Spinal cord (tissue), 10 donors: Measurements from ENCODE around the gene PDXDC1. TPM values are rescaled to one million over a fixed set of nuclear protein-coding genes. Genes with fewer than 3 reads are reported as not detected.
A peak's percentile ranks its signal among the peaks of the same experiment; 100 is the strongest.
"Not testable (repeated sequence)": the region's sequence is repeated elsewhere in the genome, so short reads cannot be mapped to it uniquely, and the experiment has no call there.

Experiments
- DNase-seq, 6 donors: peaks; one replicate each; pipeline versions ENCODE4 v3.0.0 to v3.0.0-alpha.2; 2013 to 2015; ENCODE audit warnings: low spot score in 6 of 6, low read depth in 4 of 6
- H3K27ac ChIP-seq: one replicate; pipeline ENCODE4 v1.5.1; 2013; ENCODE audit warnings: low read depth, low read length, control low read depth
- H3K27me3 ChIP-seq: one replicate; pipeline ENCODE4 v1.6.1; 2013; ENCODE audit warnings: low read length; ENCODE audit not compliant: control insufficient read depth, insufficient read depth
- H3K36me3 ChIP-seq: one replicate; pipeline ENCODE4 v1.6.1; 2013; ENCODE audit warnings: low read length; ENCODE audit not compliant: control insufficient read depth, insufficient read depth
- H3K4me1 ChIP-seq: one replicate; pipeline ENCODE4 v1.6.1; 2013; ENCODE audit warnings: low read length; ENCODE audit not compliant: control insufficient read depth, insufficient read depth
- H3K4me3 ChIP-seq: one replicate; pipeline ENCODE4 v1.5.1; 2013; ENCODE audit warnings: low read depth, low read length, control low read depth
- H3K9me3 ChIP-seq: one replicate; pipeline ENCODE4 v1.6.1; 2013; ENCODE audit warnings: low read length; ENCODE audit not compliant: control insufficient read depth, insufficient read depth
- whole genome bisulfite sequencing: methylation state at CpG from one replicate; pipeline ENCODE4 v1.1.5; 2013; ENCODE audit warnings: missing lambda C conversion rate; ENCODE audit not compliant: insufficient coverage; 5-methylcytosine and 5-hydroxymethylcytosine counted together
- polyA plus RNA-seq, 2 donors: library from polyadenylated mRNA; unstranded; fragments of 120-200 nt; gene quantifications; one replicate each; pipeline ENCODE4 v1.2.1, GENCODE V29; 2013; ENCODE audit not compliant: insufficient read length in 2 of 2
- total RNA-seq, 2 donors: library from RNA; depleted of rRNA in 1 of 2; stranded (reverse); fragments of 120-200 nt in 1 of 2; fragments of >200 nt in 1 of 2; gene quantifications; one replicate each; pipeline versions ENCODE4 v1.2.3 to v1.2.4, GENCODE V29; 2013 to 2014
- donor health status: healthy.

Gene PDXDC1
- total and polyA plus RNA-seq, 4 donors = 52.3 to 82.9 (median 57.8) TPM

DNA sequence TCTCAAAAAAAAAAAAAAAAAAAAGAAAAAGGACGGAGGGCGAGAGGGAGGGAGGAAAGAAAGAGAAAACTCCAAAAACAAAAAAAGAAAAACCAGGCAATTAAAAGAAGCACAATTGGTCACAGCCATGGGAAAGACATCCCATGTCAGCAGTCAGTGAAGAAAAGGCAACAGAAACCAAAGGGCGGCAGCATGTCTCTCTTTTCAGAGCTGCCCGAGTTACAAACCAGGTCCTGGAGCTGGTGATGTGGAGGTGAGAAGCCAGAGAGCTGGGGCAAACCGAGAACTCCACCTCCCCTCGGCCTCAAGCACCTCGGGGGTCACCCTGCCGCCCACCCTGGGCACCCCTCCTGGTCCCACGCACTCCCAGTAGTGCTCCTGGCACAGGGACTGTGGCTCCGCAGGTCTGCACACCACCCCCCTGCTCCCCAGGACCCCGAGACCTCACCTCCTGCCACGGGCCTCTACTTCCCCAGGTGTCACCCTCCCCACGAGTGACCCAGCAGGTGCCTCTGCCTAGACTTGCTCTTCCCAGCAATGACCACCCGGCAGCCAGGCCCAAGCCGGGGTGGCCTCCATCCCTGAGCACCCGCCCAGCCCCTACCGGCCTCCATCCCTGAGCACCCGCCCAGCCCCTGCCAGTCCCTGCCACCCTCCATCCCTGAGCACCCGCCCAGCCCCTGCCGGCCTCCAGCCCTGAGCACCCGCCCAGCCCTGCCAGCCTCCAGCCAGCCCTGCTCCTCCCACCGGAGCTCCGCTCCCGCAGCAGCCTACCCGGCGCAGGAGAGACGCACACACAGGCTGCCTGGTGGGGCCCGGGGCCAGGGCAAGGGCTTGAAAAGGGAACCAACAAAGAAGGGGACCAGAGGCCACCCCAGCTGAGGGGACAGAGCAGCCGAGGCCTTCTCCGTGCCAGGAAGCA, 165.9 kb downstream of the PDXDC1 start:
- peaks cover 44% of the 10 kb centered on the region for H3K4me1 ChIP-seq
- WGBS = 61% methylated on average over 26 of the region's 30 CpGs
- H3K4me3 ChIP-seq, H3K27ac ChIP-seq, H3K9me3 ChIP-seq, H3K27me3 ChIP-seq: not testable (repeated sequence)
- DNase-seq = peak in 1 of 6 donors; percentile 13
- peaks cover 34% of the 10 kb centered on the region for H3K36me3 ChIP-seq

DNA sequence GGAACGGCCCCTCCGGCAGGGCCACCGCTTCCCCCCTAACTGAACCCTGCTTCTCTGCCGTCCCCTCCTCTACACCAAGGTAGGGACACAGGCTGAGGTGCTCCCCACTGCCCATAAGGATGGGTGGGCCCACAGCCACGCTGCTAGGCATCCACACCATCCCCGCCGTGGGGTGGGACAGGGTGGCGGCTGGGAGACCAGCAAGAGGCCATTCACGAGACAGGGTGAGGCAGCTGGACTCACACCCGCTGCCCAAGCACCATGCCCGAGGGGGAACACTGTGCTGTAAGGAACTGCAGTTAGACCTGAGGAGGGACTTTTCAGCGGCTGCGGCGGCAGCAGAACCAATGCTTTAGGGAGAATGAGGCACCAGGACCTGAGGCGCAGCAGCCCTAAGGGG, 166.8 kb downstream of the PDXDC1 start:
- Histone ChIP-seq H3K36me3 (peaks cover 29% of the 10 kb centered on the region), H3K27ac (no peak overlapping the region), H3K4me1 (peaks cover 52% of the 10 kb centered on the region), H3K27me3 (no peaks in the 10 kb centered on the region), H3K4me3 (no peak overlapping the region), H3K9me3 (no peaks in the 10 kb centered on the region)
- DNase-seq = no peak
- 83% methylated on average over 10 of the region's 15 CpGs for WGBS

DNA sequence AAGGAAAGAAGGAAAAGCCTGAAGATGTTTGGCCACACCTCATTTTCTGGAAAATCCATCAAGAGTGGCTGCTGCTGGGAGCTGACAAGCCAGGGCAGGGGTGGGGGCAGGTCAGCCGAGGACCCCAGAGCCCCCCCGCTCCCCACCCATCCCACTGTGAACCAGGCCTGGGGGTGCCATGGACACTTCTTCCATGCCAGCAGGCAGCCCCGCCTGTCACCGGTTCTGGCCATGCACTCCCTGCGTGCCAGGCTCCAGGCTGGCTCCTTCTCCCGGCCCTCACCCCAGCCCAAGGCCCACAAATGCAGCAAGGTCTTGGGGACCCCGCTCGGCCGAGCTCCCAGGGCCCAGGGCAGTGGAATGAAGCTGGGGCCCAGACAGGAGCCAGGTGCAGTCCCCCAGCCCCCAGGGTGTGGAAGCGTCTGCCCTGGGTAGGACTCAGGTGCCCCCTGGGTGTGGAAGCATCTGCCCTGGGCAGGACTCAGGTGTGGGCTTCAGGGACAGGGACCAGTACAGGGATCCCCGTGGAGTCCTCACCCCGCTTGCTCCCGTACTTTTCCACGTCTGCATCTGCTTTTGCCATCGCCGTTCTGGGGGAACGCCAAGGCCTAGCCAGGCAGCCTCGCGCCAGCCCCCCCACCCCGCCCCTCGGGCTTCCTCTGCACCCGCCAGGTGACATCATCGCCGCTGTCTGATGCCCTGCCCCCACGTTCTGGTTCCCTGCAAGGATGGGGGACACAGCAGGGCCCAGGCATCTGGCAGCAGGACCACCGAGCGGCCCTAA, 167.5 kb downstream of the PDXDC1 start:
- peaks cover 57% of the 10 kb centered on the region for H3K4me1 ChIP-seq
- not testable (repeated sequence) for H3K27me3 ChIP-seq

DNA sequence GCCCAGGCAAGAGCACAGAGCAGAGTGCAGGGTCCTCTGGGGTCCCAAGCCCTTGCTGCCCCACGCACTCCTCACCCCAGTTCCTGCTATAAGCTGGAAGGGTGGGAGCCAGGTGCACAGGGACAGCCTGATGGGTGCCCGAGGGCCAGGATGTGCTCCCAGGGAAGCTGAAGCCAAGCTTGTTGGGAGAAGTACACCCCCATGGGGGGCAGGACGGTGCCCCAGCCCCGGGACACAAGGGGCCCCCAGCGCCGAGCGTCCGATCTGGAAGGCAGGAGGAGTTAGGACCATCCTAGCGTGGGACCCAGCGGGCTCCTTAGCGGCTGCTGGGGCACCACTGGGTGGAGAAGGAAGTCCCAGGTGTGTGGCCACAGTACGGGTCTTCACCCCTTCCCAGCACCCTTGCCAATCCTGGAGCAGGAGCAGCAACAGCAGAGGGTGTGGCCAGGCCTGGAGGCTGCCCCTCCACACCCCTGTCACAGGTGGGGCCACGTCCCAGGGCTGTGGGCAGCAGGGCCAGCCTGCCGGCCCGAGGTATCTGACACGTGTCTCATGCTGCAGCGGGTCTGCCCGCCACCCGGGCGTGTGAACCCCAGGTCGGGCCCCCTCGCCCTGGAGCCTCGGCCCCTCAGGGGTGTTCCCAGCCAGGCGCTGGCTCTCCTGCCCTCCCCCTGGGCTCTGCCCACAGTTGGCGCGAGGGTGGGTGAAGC, 168.2 kb downstream of the PDXDC1 start:
- H3K4me3 ChIP-seq, DNase-seq, H3K9me3 ChIP-seq, H3K27ac ChIP-seq, H3K27me3 ChIP-seq: not testable (repeated sequence)
- WGBS = 89% methylated on average over 1 of the region's 26 CpGs
- peaks cover 29% of the 10 kb centered on the region for H3K36me3 ChIP-seq
- H3K4me1 ChIP-seq = peaks cover 59% of the 10 kb centered on the region

More for the DNA sequence above, 167.5 kb downstream of the PDXDC1 start:
- H3K36me3 ChIP-seq = peaks cover 29% of the 10 kb centered on the region
- WGBS = 71% methylated on average over 7 of the region's 27 CpGs
- not testable (repeated sequence) for H3K9me3 ChIP-seq, DNase-seq, H3K4me3 ChIP-seq, H3K27ac ChIP-seq

DNA sequence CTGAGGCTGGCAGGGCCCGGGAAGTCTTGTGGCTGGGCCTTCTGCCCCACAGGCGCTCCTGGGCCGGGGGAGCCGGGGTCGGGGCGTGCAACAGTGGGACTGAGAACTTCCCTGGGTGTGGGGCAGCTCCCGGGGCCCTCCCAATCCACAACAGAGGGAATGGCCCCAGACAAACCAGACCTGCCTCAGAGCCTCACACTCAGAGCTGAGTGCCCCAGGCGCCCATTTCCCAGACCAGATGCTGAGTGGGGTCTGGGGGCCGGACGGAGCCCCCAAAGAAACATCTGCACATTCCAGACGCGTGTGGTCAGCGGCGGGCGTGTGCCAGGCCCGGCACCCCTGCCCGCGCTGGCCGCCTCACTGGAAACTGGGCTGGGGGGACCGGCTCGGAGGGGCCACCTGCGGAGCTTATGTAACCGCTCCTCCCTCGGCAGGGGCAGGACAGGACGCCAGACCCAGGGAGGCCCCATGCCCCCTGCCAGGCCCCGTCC, 168.8 kb downstream of the PDXDC1 start:
- Histone ChIP-seq H3K27ac (peak overlapping the region; percentile 47), H3K4me1 (peaks cover 59% of the 10 kb centered on the region), H3K36me3 (peaks cover 29% of the 10 kb centered on the region)
- DNase-seq, H3K27me3 ChIP-seq, H3K4me3 ChIP-seq, H3K9me3 ChIP-seq: not testable (repeated sequence)
- 67% methylated on average over 18 of the region's 26 CpGs for WGBS

DNA sequence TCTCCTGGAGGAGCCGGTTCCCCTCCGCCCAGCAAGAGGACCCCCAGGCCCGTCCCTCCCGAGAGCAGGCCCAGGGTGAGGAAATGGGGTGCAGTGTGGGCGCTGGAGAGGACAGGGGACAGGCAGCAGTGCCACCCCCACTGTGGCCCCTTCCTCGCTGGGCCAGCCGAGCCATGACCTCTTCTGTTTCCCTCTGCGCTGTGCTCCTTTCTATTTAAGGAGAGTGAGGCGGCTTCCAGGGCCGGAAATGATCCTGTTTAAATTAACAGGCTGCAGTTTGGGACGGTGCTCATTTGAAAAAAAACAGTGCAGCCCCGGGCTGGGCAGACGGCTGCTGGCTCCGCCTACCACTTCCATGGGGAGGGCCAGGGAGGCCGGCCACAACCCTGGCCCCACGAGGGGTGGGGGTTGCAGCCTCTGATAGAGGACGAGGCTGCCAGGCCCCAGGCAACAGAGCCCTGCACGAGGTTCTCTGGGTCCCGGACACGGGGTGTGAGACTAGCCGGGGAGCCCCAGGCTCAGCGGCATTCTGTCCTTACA, 169.3 kb downstream of the PDXDC1 start:
- 8% methylated on average over 17 of the region's 22 CpGs for WGBS
- not testable (repeated sequence) for H3K4me3 ChIP-seq, H3K27me3 ChIP-seq, H3K9me3 ChIP-seq
- Histone ChIP-seq H3K27ac (peak overlapping the region; percentile 47), H3K4me1 (peaks cover 59% of the 10 kb centered on the region), H3K36me3 (peaks cover 29% of the 10 kb centered on the region)
- DNase-seq = peak in 1 of 6 donors; percentile 17

DNA sequence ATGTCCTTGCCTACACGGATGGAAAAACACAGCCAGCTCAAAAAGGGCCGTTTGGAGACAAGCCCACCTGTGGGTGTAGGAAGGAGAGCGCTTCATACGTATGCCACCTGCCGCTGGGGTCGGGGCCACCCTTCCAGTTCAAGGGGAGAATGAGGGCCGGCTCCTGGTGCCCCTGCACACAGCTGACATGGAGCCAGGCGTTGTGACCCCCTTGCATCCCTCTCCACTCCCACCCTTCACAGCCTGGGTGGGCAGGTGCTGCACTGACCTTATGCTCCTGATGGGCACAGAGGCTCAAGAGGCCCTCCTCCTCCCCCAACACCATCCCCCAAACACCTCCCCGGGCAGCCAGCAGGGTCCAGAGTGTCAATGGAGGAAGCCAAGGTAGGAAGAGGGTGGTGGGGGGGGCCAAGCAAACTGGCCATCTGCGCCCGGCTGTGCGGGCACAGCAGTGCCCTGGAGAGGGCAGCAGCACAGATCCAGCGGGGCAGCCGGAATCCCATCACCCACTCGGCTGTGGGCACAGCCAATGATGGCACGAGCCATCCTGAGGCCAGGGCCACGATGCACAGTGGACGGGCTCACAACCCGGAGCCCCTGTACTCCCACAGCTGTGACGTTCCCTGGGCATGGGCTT, 170.1 kb downstream of the PDXDC1 start:
- DNase-seq = peak in 1 of 6 donors; percentile 3
- peak overlapping the region; percentile 25 for H3K27ac ChIP-seq
- WGBS = 55% methylated on average over 12 of the region's 20 CpGs
- H3K9me3 ChIP-seq, H3K4me3 ChIP-seq, H3K27me3 ChIP-seq: not testable (repeated sequence)
- peaks cover 59% of the 10 kb centered on the region for H3K4me1 ChIP-seq
- H3K36me3 ChIP-seq = peaks cover 29% of the 10 kb centered on the region

DNA sequence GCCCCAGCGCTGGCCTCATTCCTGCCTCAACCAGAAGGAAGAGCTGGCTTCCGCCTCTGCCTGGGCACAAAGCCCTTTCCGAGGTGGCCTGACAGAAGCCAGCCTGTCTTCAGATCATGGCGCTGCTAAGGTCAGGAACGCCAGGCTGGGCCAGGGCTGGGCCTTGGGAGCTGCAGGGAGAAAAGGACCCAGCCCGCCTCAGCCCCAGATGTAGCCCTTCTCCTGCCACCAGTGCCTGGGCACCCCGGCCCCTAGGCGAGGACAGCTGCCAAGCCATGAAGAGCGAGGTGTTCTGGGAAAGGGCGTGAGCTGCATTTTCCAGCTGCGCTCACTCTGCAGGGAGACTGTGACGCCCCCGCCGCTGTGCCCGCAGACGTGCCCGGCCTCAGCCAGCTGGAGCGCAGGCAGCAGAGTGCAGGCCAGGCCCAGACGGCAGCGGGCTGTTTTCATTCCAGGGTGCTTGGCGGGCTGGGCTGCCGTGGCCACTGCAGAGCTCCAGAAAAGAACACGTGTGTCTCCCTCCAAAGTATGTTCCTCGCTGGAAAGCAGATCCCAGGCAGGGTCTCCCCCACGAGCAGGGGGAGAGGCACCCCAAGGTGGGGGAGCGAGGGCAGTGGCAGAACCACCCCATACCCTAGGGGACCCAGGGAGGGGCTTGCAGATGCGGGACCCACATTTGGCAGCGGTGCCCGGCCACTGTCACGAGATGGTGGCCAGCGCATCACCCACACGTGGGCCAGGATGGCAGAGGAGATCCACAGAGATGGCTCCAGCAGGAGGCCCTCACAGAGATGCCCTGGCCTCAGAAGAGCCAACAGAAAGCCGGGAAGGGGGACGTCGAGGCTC, 170.8 kb downstream of the PDXDC1 start:
- Histone ChIP-seq H3K4me1 (peaks cover 58% of the 10 kb centered on the region), H3K27ac (peak overlapping the region; percentile 25), H3K36me3 (peaks cover 29% of the 10 kb centered on the region)
- peak in 2 of 6 donors; percentile 52 to 57 for DNase-seq
- WGBS = 43% methylated on average over 25 of the region's 35 CpGs
- not testable (repeated sequence) for H3K4me3 ChIP-seq, H3K27me3 ChIP-seq, H3K9me3 ChIP-seq
